C4-2B (cell line): ENCODE results near the gene NT5DC2.

Experiments used
- H3K27ac ChIP-seq: fragments of 450-650 bp; 2 replicates; pipeline ENCODE4 v1.5.1; 2017
- CTCF ChIP-seq: fragments of 450-650 bp; conservative IDR thresholded peaks from 2 replicates; pipeline ENCODE4 v1.5.1; 2017; ENCODE audit warnings: mild to moderate bottlenecking
- ZFX ChIP-seq: fragments of 450-650 bp; IDR thresholded peaks from 2 replicates; pipeline ENCODE4 v1.6.1; 2017

Gene NT5DC2

GRCh38 chr3:52522651-52523251, 10.9 kb downstream of the NT5DC2 start:
- no peak overlapping the region for H3K27ac ChIP-seq
- TF ChIP-seq CTCF (no peak), ZFX (no peak)

- TF ChIP-seq CTCF = no peak
- no peak for TF ChIP-seq ZFX
- H3K27ac ChIP-seq = no peak overlapping the region
These were observed 11.6 kb downstream of the NT5DC2 start for GRCh38 chr3:52521881-52522650.

- TF ChIP-seq CTCF (no peak), ZFX (no peak)
These were observed 12.2 kb downstream of the NT5DC2 start for GRCh38 chr3:52521488-52521824.

GRCh38 chr3:52520716-52521487, 12.8 kb downstream of the NT5DC2 start:
- TF ChIP-seq CTCF (no peak), ZFX (no peak)
- no peak overlapping the region for H3K27ac ChIP-seq

More at GRCh38 chr3:52521488-52521824, 12.2 kb downstream of the NT5DC2 start:
- no peak overlapping the region for H3K27ac ChIP-seq

GRCh38 chr3:52520141-52520667, 13.5 kb downstream of the NT5DC2 start:
- no peak overlapping the region for H3K27ac ChIP-seq

GRCh38 chr3:52519445-52520140, 14.1 kb downstream of the NT5DC2 start:
- TF ChIP-seq CTCF (no peak), ZFX (no peak)
- H3K27ac ChIP-seq = no peak overlapping the region

More at GRCh38 chr3:52520141-52520667, 13.5 kb downstream of the NT5DC2 start:
- TF ChIP-seq ZFX (no peak), CTCF (no peak)
